Left forelimb (tissue), 1 donor: ENCODE data around the gene DVL2.
A peak's percentile ranks its signal among the peaks of the same experiment; 100 is the strongest.

ENCODE experiments used
- DNase-seq: peaks from one replicate; pipeline ENCODE4 v3.0.0-alpha.2; 2018; ENCODE audit warnings: low spot score

Gene DVL2

DNA sequence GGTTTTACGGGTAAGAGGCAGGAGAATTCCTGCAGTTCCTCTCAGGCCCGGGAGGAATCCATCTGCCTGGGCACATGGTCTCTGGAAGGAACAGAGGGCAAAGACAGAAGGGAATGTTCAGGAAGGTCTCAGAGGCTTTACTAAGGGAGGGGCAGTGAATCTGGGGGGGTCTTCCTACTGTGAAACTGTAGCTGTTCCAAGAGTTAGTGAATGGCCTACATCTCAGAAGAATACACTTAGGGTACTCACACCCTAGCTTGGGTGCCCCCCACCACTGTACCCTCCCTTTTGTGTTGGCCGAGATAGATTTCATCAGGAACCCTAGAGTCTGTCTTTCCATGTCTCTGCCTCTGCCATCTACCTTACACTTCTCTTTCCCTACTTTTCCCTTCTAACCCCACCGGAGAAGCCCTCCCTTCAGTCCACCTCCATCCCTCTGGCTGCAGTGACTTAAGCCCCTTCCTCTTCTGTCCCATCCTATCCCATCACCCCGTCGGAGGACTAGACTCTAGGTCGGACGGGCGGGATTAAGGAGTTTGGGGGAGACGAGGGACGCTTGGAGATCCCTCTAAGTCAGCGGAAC is 15.0 kb downstream of the DVL2 start:
- DNase-seq = no peak

DNA sequence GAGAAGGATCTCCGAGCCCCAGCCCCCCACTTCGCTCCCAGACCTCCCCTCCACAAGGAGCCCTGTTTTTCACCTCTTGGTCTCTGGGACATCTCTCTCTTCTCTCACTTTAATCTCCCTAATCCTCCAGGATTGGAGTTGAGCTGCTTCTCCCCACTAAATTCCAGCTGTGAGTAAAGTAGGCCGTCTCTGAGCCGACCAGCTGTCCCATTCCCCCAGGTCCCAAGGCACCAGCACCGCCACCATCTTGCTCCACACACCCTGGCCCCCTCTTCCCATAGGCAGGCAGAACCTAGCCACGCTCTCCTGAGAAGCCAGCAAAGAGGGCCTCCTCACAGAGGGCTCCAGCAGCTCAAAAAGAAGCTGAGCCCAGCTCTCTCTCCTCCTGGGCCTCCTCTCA is 15.6 kb downstream of the DVL2 start:
- no peak for DNase-seq

DNA sequence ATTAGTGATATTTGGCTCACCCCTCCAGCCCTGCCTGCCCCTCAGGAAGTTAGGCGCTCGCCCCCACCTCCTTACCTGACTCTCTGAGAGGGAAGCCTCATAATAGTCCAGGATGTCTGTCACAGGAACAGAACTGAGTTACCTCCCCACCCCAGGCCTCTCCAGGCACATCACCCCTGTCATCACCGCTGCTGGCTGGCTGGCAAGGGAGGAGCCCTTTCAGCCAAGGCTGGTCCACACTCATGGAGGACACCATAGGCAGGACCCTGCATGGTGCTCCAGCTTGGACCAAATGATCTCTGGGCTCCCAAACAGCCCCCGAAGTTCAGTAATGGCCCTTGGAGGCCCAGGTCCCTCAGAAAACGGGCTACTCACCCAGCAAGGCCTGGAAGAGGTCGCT is 16.2 kb downstream of the DVL2 start:
- DNase-seq = no peak

DNA sequence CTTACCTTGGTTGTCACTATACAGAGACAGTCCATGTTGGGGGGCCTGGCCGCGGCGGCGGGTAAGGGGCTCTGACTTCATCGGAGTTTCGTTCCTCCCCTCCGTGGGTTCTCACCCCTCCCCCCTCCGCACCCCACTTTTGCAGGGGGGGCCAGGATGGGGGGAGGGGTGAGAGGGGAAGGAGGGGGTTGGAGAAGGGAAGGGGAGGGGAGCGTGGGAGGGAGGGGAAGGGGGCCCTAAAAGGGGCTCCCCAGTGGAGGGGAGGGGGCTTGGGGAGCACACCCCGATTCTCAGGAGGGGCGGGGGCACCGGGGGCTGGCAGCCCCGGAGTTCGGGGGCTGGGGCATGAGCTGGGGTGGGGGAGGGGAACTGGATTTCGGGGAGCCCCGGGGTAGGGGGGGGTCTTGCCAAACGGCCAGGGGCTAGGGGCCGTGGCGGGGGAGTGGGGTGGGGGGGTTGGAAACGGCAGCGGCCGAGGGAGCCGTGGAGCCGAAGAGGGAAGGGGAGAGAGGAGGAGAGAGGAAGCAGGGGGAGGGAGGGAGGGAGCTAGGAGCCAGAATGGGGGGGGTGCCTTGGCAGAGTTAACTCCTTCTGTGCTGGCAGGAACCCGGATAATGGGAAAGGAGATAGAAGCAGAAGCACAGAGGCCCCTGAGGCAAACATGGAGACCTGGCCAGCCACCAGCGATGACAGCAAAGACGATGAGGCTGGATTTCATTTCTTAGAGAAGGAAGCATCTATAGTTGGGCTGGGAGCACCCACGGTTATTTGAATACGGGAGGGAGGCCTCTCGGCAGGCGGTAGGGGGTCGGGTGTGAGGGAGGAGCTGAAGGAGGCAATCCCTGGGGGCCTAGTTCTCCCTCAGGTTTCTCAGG is 17.0 kb downstream of the DVL2 start:
- peak; percentile 87 for DNase-seq

DNA sequence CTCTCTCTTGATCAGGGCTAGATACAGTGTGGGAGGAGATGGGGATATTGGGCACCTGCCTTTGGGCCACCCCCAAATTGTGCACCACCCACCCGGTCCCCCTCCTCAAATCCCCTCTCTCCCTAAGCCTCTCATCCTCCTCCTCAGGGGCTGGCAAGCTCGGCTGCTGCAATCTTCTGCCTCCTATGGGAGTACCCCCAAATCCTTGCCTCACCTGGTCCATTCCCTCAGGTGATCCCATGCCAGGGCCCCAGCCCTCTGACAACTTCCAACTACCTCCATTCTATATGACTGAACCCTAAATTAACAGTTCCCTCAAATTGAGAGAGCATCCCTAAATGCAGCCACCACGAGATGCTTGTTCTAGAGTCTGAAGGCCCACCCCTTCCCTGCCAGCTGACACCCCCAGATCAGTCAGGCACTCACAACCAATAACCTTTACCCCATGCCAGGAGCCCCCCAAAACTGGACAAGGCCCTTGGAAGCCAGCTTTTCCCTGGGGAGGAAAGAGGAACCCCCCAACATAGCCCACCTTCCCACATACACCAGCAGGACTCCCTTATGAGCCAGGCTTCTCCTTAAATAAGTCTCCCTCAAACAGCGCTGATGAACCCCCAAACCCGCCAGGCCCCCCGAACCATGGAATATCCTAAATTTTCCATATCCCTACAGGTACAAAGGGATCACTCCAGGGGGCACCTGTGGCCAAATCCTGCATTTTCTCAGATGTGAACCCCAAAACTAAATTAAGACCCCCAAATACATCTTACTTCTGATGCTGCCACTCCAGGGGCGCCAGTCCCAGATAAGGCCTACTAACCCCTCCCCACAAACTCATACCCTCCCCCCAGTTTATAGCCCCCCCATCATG is 17.8 kb downstream of the DVL2 start:
- DNase-seq = no peak

DNA sequence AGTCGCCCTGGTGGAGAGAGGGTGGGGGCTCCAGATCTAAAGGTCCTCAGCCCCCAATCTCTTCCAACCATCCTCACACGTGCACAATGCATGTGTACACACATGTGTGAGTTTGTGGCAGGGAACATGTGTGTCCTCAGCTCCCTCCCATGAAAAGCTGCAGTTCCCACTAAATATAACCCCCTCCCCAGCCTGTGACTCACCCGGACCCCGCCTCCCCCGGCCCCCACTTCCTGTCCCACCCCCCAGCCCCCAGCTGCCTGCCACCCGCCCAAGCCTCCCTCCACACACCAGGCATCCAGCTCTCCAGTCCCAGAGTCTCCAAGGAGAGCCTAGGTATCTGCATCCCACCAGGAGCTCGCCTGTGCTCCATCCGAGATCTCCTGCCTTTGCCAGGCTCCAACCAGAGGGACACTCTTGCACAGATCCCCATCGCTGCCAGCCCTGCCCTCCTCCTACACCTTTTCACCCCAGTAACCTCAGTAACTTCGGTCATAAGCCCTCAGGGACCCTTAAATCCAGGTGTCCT is 18.6 kb downstream of the DVL2 start:
- DNase-seq = no peak

DNA sequence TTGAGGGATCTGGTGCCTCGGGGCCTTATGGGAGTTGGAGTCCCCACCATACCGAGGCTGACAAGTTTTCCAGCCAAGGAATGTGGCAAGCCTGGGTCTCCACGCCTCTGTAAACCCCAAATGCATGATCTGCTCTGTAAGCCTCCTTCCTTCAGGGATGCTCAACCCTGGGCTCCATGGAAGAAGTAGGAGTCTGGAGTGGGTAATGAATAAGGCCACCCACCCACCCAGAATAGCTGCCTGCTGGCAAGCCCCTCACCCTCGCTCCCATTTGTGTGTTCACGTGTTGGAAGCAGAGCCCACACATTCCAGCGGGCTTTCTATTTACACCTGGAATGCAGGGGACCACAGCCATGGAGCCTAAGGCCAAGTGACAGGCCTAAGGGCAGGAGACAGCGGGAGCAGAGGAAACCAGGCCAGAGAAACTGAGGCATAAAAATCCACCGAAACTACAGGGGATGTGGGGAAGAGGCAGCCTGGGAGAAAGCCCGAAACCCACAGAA is 19.1 kb downstream of the DVL2 start:
- no peak for DNase-seq

DNA sequence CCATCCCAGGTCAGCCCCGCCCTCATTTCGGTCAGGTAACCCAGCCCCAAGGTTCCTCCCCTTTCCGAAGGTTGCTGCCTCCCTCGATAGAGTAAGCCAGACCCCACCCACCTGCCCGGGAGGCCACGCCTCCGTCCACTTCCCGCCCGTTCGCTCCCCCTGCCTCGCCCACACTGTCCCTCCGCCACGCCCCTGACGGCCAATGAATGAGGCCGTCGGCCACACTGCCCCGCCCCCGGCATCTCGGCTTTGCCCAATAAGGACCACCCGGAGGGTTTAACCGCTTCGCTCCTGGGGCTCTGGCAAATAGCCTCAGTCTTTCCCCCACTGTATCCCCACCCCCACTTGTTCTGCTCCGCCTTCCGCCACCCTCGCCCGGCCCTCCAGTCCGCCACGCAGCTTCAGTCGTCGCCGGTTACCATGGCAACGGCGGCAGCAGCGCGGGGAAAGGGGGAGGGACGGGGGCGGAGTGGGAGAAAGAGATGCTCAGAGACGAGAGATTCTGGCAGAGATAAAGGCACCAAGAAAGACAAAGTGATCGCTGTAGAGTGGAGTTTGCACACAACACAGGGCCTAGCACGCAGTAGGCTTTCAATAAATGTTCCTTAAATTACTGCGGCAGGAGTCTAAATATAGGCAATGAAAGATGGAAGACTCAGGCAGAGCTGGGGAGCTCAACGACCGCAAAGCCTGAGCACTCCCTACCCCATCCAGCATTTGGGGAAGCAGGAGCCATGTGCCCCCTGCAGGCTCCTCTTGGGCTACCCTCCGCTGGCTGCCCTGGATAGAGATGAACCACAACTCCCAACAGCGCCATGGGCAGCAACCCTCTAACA is 19.8 kb downstream of the DVL2 start:
- DNase-seq = peak; percentile 99

DNA sequence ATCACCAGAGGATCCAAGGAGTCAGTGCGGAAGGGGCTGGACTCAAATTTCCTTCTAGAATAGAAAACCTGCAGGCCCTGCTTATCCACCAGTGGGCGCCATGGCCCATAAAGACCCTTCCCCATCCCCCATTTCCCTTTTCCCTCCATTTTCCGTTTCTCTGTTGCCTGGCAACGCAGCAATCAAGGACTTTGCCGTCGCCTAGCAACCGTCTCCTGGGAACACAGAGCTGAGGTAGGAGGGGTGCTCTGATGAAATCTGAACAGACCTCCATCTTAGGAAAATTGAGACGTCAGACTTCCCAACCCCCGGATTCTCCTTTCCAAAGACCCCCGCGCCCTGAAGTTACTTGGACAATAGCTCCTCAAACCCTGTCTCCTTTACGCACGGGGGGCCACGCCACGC is 20.4 kb downstream of the DVL2 start:
- DNase-seq = peak; percentile 86

DNA sequence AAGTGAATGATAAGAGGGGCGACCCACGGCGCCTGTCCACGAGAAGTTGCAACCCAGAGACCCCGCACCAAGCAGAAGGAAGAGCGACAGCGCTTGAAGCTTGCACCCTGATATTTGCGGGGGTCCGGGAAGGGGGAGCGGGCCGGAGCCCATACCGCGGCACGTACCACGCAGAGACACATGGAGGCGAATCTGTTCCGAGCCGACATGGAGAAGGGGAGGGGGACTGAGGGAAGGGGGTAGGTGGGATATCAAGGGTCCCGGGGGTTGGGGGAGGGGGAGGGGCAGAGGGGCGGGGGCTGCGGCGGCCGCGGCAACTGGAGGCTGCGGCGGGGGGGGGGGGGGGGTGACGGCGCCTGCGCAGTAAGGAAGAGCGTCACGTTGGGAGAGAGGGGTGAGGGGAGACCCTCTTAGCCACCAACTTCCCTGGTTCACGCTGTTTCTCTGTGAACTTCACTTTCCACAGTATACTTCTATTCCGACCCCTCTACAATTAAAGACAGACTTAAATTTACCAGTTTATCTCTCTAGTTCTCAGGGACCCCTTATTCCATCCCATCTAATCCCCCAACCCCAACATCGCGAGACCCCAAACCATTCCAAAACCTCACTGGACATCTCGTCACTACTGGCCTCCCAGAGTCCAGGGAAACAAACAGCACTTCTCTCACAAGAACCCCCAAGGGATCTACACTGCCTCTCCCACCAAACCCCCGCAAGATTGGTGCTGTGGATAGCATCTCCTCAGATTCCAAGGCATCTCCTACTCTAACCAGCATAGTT is 22.6 kb downstream of the DVL2 start:
- DNase-seq = no peak

DNA sequence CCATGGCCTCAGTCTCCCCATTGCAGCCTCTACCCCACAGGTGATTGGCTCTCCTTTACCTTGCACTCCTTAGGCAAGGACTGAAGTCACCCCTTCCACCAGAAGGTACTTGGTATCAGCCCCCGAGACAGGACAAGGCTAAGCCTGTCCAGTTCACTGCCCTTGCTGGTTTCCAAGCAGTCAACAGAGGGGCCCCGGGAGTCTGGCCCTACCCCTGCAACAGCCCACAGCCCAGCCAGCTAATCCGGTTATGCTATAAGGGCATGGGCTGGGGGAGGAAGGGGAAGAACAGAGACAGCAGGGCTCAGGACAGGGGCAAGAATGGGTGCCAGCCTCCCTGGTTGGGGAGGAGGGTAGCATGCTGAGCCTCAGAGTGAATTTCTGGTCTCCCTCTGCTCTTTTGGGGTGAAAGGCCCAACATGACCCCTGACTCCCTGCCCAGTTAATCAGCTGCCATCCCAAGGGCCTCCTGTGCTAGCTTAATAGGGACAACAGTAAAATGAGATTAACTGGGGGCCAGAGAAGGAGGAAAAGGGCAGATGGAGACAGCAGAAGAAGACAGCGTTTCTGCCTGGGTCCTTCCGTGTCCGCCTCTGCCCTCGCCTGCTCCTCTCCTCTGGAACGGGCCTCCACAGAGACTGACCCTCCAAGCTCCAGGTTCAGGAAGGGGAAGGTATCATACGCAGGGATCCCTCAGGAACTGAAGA is 25.4 kb downstream of the DVL2 start:
- no peak for DNase-seq

DNA sequence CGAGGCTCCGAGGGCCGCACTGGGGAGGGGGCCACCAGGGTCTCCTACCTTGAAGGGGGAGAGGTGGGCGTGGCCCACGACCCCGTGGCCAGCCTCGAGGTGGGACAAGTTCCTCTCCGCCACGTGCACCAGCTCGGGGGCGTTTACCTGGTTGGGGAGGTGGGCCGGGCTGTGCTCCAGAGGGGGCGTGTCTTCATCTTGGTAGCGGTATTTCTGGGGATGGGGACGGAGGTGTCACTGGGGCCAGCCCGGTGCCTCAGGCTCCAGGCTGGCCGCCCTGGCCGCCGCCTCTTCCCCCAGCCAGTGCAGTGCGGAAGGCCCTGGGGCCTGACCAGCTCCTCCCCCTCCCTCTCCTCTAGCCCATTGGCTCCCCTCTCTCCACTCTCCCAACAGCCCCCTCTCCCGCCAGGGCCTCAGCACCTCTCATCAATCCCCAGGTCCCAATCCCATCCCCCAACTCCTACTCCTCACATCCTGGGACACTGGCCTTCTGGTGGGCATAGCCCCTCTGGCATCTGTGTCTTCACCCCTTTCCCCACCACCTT is 26.2 kb downstream of the DVL2 start:
- DNase-seq = no peak

DNA sequence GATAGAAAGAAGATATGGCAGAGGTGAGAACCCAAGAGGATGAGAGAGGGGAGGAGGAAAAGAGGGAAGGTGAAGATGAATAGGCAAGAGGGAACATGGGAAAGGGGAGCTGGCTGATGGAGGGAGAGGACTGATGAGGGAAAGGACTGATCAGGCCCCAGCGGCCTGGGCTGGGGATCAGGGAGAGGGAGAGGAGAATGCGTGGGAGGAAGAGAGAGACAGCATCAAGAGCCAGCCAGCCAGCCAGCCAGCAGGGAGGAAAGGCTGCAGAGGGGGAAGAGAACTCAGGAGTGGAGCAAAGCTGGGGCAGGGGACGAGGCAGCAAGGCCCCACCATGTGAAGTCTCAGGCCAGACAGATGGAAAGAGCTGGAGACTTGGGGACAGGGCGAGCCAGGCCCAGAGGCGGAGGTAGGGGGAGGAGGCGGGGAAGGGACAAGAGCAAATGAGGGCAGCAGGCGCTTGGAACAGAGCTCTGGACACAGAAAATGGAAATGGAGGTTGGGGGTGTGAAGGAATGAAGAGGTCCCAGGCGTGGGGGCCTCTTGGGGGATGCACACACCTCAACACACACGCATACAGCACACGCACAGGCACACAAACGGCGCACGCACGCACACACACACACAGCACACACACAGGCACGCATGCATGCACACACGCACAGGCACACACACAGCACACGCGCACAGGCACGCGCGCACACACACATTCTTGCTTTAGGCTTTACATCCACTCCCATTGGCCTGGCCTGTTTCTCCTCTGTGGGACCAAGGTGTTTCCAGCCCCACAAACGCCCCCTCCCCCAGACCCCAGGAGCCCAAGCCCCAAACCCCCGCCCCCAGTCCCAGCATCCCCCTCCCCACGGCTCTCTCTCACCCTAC is 27.0 kb downstream of the DVL2 start:
- DNase-seq = peak; percentile 64

DNA sequence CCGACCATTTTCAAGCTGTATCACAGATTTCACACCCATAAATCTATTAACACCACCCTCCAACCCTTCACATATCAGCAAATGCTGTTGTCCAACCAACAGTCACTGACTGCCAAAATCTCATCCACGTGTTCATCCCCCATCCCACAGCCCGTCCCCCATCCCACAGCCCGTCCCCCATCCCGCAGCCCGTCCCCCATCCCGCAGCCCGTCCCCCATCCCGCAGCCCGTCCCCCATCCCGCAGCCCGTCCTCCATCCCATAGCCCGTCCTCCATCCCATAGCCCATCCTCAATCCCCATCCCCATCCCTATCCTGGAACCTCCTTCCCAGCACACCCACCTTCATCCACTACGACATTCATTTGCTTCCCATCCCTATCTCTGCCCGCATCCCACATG is 28.8 kb downstream of the DVL2 start:
- no peak for DNase-seq

DNA sequence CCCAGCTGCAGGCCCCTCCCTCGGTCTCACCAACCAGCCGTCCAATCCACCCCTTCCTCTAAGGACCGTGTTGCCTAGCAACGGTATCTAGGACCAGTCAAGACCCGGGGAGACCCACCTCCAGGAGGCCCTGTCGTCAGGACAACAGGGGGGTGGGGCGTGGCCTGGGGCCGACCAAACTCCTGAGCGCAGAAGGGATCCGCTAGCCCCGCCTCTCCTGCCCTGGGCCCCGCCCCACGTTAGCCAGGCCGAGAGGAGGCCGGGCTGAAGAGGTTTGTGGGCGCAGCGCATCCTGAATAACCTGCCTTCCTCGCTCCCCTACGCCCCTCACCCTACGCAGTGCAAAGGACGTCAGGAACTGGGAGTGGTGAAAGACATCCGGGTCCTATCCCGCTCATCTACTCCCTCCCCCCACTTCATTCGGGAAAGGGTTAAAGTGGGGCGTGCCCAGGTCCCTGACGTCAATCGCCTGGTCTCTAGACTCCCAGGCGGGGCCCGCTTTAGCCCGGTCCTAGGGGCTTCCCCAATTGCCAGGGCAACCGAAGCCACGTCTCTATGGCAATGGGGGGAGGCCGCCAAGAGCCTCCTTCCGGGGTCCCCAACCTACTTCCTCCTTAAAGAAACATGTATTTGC is 29.4 kb downstream of the DVL2 start:
- DNase-seq = peak; percentile 93

DNA sequence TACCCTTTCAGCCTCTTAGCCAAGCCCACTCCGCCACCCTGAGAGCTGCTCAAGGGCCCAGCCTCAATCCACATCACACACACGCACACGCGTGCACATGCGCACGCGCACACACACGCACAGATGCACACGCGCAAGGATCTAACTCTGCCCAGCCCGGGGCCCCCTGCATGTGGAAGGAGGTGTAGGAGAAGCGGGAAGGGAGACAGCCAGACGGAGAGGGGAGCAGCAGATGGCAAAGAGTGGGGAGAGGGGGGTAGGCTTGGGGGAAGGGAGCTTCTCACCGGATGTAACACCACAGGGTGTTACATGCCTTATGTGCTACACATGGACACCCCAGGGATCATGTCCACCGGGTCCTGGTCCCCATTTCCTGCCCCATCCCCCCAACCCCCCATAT is 30.0 kb downstream of the DVL2 start:
- DNase-seq = no peak

DNA sequence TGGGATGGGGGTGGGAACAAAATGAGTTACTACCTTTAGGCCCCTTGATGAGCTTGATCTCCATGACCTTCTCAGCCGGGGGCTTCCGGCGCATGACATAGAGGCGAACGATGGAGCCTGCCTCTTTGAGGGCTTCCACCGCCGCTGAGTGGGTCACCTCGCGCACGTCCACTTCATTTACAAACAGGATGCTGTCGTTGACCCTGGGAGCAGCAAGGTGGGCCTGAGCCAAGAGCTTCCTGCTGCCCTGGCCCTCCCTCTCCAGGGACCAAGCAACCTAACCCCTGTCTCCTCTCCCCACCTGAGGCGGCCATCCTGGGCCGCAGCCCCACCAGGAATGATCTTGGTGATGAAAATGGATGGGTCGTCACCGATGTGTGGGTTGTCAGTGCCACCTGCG is 30.9 kb downstream of the DVL2 start:
- no peak for DNase-seq
